ENCODE data around the gene WNK1. TPM values are rescaled to one million over a fixed set of nuclear protein-coding genes. Genes with fewer than 3 reads are reported as not detected.

WNK1 gene
- total RNA-seq, 4 donors from 2014 or later = 79.2 to 169 (median 92.1) TPM

GRCh38 chr12:712172-712863 is 40.1 kb upstream of the WNK1 start:
- Histone ChIP-seq H3K4me3 (no peak overlapping the region), H3K27me3 (no peaks in the 10 kb centered on the region), H3K27ac (no peak overlapping the region), H3K4me1 (no peaks in the 10 kb centered on the region), H3K9me3 (no peaks in the 10 kb centered on the region), H3K36me3 (no peaks in the 10 kb centered on the region)
- 74 to 77% methylated on average over 4 to 8 of the region's 8 CpGs for WGBS, 2 donors (ENCODE audit: low coverage in 1 of 2)
- intact Hi-C loops (cut with DNase I; ENCODE audit: low total_unique reads) = loop anchor here (2.0 kb wide), 1 partner anchor 72 kb away; no protein-coding TSS in a partner anchor
- DNase-seq = no peak
- TF ChIP-seq POLR2A (IDR thresholded peaks at IDR 0.05) (no peak), CTCF (IDR thresholded peaks at IDR 0.05) (no peak), POLR2AphosphoS5 (IDR thresholded peaks at IDR 0.05) (no peak), EP300 (IDR thresholded peaks at IDR 0.05; ENCODE audit: low read depth) (no peak)
- in situ Hi-C loops (cut with MboI; ENCODE audit: low pct_ligation_motif_present in 1 of 4, low pct_unique_long_range_greater_than_20kb in 1 of 4, low sequenced_read_pairs in 3 of 4) = no loop called here

GRCh38 chr12:713281-713875 is 39.0 kb upstream of the WNK1 start:
- intact Hi-C loops (cut with DNase I; ENCODE audit: low total_unique reads) (loop anchor here (2.0 kb wide), 1 partner anchor 71 kb away; no protein-coding TSS in a partner anchor), in situ Hi-C loops (cut with MboI; ENCODE audit: low pct_ligation_motif_present in 1 of 4, low pct_unique_long_range_greater_than_20kb in 1 of 4, low sequenced_read_pairs in 3 of 4) (no loop called here)
- Histone ChIP-seq H3K27ac (no peak overlapping the region), H3K27me3 (no peaks in the 10 kb centered on the region), H3K9me3 (no peaks in the 10 kb centered on the region), H3K4me3 (no peak overlapping the region), H3K4me1 (no peaks in the 10 kb centered on the region), H3K36me3 (no peaks in the 10 kb centered on the region)
- DNase-seq = no peak
- TF ChIP-seq POLR2A (IDR thresholded peaks at IDR 0.05) (no peak), POLR2AphosphoS5 (IDR thresholded peaks at IDR 0.05) (no peak), CTCF (IDR thresholded peaks at IDR 0.05) (no peak), EP300 (IDR thresholded peaks at IDR 0.05; ENCODE audit: low read depth) (no peak)
- WGBS, 2 donors (ENCODE audit: low coverage in 1 of 2) = 78 to 100% methylated on average over 2 to 9 of the region's 9 CpGs

GRCh38 chr12:716506-716905 is 35.9 kb upstream of the WNK1 start:
- no peaks in the 10 kb centered on the region for H3K9me3 ChIP-seq
- H3K27me3 ChIP-seq = no peaks in the 10 kb centered on the region
- DNase-seq = no peak
- no peak overlapping the region for H3K27ac ChIP-seq
- H3K36me3 ChIP-seq = no peaks in the 10 kb centered on the region
- TF ChIP-seq EP300 (IDR thresholded peaks at IDR 0.05; ENCODE audit: low read depth) (no peak), POLR2A (IDR thresholded peaks at IDR 0.05) (no peak), CTCF (IDR thresholded peaks at IDR 0.05) (no peak), POLR2AphosphoS5 (IDR thresholded peaks at IDR 0.05) (no peak)
- intact Hi-C loops (cut with DNase I; ENCODE audit: low total_unique reads) (no loop called here), in situ Hi-C loops (cut with MboI; ENCODE audit: low pct_ligation_motif_present in 1 of 4, low pct_unique_long_range_greater_than_20kb in 1 of 4, low sequenced_read_pairs in 3 of 4) (no loop called here)
- 53 to 60% methylated on average over 2 to 4 of the region's 4 CpGs for WGBS, 2 donors (ENCODE audit: low coverage in 1 of 2)
- no peak overlapping the region for H3K4me3 ChIP-seq
- H3K4me1 ChIP-seq = no peaks in the 10 kb centered on the region

- Histone ChIP-seq H3K36me3 (no peaks in the 10 kb centered on the region), H3K4me1 (no peaks in the 10 kb centered on the region), H3K27ac (no peak overlapping the region), H3K9me3 (no peaks in the 10 kb centered on the region), H3K4me3 (no peak overlapping the region), H3K27me3 (no peaks in the 10 kb centered on the region)
- in situ Hi-C loops (cut with MboI; ENCODE audit: low pct_ligation_motif_present in 1 of 4, low pct_unique_long_range_greater_than_20kb in 1 of 4, low sequenced_read_pairs in 3 of 4) = no loop called here
- no peak for DNase-seq
- intact Hi-C loops (cut with DNase I; ENCODE audit: low total_unique reads) = no loop called here
- WGBS, 2 donors (ENCODE audit: low coverage in 1 of 2) = 63 to 88% methylated on average over 1 to 4 of the region's 4 CpGs
- TF ChIP-seq POLR2A (IDR thresholded peaks at IDR 0.05) = no peak
- no peak for TF ChIP-seq EP300 (IDR thresholded peaks at IDR 0.05; ENCODE audit: low read depth)
- TF ChIP-seq CTCF (IDR thresholded peaks at IDR 0.05) = no peak
- TF ChIP-seq POLR2AphosphoS5 (IDR thresholded peaks at IDR 0.05) = no peak
These were observed 33.6 kb upstream of the WNK1 start for GRCh38 chr12:718756-719102.

Measured in transverse colon (tissue), 4 donors.